Measurements from ENCODE around the gene ASS1.

DNA sequence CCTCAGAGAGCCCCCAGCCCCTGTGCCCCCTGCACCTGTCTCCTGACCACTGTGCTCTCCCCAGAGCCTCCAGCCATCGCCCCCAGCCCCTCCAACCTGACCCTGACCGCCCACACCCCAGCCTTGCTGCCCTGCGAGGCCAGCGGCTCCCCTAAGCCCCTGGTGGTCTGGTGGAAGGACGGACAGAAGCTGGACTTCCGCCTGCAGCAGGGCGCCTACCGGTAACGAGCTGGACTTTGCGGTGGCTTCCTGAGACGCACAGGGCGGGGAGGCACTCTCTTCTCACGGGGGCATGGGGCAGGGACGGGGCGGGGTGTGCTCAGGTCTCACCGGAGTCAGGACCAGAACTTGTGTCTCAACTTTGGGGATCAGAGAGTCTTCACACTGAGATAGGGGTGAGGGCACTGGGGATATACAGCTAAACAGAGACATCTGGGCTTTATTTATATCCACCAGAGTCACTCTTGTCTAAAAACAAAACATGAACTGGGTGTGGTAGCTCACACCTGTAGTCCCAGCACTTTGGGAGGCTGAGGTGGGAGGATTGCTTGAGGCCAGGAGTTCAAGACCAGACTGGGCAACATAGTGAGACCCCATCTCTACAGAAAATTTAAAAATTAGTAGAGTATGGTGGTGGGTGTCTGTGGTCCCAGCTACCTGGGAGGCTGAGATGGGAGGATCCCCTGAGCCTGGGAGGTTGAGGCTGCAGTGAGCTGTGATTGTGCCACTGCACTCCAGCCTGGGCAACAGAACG is 46.1 kb upstream of the ASS1 start:
- TF ChIP-seq, protein P1, sequence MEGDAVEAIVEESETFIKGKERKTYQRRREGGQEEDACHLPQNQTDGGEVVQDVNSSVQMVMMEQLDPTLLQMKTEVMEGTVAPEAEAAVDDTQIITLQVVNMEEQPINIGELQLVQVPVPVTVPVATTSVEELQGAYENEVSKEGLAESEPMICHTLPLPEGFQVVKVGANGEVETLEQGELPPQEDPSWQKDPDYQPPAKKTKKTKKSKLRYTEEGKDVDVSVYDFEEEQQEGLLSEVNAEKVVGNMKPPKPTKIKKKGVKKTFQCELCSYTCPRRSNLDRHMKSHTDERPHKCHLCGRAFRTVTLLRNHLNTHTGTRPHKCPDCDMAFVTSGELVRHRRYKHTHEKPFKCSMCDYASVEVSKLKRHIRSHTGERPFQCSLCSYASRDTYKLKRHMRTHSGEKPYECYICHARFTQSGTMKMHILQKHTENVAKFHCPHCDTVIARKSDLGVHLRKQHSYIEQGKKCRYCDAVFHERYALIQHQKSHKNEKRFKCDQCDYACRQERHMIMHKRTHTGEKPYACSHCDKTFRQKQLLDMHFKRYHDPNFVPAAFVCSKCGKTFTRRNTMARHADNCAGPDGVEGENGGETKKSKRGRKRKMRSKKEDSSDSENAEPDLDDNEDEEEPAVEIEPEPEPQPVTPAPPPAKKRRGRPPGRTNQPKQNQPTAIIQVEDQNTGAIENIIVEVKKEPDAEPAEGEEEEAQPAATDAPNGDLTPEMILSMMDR (IDR thresholded peaks at IDR 0.05; ENCODE audit: insufficient read depth, low read depth, low read length): no peak
- TF ChIP-seq EZH2 (IDR thresholded peaks at IDR 0.05; ENCODE audit: insufficient read depth, low read length): no peak

Data from astrocyte (in vitro differentiated cells and primary cell).